AG04449 (cell line): Measurements from ENCODE around the gene PTPRJ.

ENCODE experiments used
- CTCF ChIA-PET: fragments of 350-600 bp; formaldehyde crosslinking; extraction: SDS; loops from one replicate; lab custom pipeline; 2021; ENCODE audit warnings: antibody characterized with exemption; lab: Yijun Ruan, JAX
- POLR2A ChIA-PET: fragments of 400-600, 350-600 bp; formaldehyde crosslinking; extraction: SDS; loops from one replicate; lab custom pipeline; 2020; ENCODE audit warnings: antibody characterized with exemption, inconsistent platforms; lab: Yijun Ruan, JAX
- DNase-seq: peaks from one replicate; pipeline ENCODE4 v3.0.0-alpha.2; 2010; ENCODE audit warnings: low read depth, low spot score
- H3K4me3 ChIP-seq: 2 replicates; pipeline ENCODE4 v1.5.1; 2011; ENCODE audit warnings: low read depth, mild to moderate bottlenecking, control low read depth, low read length
- TF ChIP-seq, protein P1 (sequence below): IDR thresholded peaks from one replicate; pipeline ENCODE4 v1.5.1; 2011; ENCODE audit warnings: mild to moderate bottlenecking, moderate library complexity, low read length, control low read depth, inconsistent platforms; ENCODE audit not compliant: insufficient read depth; ENCODE audit errors: missing control alignments

The PTPRJ gene

DNA sequence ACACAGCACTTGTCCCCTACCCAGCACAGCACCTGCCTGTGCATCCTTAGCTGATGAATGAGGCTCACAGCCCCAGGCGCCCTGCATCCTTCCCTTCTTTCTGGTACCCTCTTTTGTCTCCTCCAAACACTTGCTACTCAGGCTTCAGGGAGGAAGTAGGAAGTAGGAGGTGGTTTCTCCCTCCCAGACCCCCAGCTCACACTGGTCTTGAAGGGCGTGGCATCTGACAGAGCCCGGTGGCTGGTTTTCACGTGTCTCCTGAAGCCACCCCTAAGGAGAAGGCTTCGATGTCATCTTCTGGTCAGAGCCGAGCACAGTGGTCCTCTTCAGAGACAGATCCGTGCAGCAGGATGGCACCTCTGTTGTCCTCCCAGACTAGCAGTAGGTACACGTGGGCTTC, 109.8 kb downstream of the PTPRJ start:
- DNase-seq = no peak
- CTCF ChIA-PET = interaction anchor here (0.7 to 1.0 kb wide), 3 partner anchors 12 to 236 kb away, joined by 3 read pairs; no protein-coding TSS in a partner anchor
- POLR2A ChIA-PET = no interaction called here
- TF ChIP-seq, protein P1, sequence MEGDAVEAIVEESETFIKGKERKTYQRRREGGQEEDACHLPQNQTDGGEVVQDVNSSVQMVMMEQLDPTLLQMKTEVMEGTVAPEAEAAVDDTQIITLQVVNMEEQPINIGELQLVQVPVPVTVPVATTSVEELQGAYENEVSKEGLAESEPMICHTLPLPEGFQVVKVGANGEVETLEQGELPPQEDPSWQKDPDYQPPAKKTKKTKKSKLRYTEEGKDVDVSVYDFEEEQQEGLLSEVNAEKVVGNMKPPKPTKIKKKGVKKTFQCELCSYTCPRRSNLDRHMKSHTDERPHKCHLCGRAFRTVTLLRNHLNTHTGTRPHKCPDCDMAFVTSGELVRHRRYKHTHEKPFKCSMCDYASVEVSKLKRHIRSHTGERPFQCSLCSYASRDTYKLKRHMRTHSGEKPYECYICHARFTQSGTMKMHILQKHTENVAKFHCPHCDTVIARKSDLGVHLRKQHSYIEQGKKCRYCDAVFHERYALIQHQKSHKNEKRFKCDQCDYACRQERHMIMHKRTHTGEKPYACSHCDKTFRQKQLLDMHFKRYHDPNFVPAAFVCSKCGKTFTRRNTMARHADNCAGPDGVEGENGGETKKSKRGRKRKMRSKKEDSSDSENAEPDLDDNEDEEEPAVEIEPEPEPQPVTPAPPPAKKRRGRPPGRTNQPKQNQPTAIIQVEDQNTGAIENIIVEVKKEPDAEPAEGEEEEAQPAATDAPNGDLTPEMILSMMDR = no peak
- no peak overlapping the region for H3K4me3 ChIP-seq

DNA sequence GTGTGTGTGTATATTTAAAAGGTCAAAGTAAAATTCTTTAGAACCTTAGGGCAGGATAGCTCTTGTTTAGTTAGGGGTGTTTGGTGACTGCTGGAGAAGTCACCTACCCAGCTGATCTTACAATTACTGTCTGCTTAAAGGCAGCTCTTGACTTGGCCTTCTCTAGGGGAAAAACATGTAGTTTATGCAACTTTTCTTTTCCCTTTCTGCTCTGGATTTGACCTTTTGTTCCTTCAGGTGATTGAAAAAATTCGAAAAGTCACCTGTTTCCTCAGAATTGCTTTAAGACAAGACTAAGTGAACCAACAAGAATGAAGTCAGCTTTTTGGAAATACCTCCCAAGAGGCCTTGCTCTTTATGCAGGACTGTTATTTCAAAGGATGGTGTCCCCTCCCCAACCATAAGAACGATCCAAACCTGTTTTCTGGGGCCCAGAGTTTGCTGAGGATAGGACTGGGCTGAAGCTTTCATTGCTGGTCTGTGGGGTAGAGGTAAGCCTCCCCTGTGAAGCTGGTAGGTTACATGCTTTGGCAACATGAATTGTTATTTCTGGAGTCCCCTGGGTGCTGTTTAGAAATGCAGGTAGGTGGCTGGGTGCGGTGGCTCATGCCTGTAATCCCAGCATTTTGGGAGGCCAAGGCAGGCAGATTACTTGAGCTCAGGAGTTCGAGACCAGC, 111.2 kb downstream of the PTPRJ start:
- no peak overlapping the region for H3K4me3 ChIP-seq
- TF ChIP-seq, protein P1 = no peak
- no peak for DNase-seq
- CTCF ChIA-PET = interaction anchor here (1.4 to 1.6 kb wide), 2 partner anchors 20 to 159 kb away, joined by 3 read pairs; no protein-coding TSS in a partner anchor
- POLR2A ChIA-PET = no interaction called here

DNA sequence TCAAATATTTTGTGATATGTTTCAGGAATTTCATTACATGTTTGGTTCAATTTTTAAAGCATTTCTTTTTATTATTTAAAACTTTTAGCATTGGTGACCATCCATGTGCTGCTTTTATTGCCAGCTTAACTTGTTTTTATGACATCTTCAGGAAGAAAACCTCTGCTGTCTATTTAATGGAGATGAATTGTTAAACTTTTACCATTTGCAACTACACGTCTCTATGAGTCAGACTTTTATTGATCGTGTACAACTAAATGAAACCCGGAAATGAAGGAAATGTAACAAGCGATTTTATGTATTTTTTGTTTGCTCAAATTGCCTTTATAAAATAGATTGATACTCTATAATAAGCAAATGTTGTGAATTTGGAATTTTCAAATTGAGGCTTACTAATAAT, 113.0 kb downstream of the PTPRJ start:
- no peak for DNase-seq
- TF ChIP-seq, protein P1 = no peak
- ChIA-PET POLR2A (no interaction called here), CTCF (interaction anchor here (1.0 to 2.4 kb wide), 7 partner anchors 13 to 161 kb away, joined by 3 to 9 read pairs (median 4); no protein-coding TSS in a partner anchor)
- H3K4me3 ChIP-seq = no peak overlapping the region

DNA sequence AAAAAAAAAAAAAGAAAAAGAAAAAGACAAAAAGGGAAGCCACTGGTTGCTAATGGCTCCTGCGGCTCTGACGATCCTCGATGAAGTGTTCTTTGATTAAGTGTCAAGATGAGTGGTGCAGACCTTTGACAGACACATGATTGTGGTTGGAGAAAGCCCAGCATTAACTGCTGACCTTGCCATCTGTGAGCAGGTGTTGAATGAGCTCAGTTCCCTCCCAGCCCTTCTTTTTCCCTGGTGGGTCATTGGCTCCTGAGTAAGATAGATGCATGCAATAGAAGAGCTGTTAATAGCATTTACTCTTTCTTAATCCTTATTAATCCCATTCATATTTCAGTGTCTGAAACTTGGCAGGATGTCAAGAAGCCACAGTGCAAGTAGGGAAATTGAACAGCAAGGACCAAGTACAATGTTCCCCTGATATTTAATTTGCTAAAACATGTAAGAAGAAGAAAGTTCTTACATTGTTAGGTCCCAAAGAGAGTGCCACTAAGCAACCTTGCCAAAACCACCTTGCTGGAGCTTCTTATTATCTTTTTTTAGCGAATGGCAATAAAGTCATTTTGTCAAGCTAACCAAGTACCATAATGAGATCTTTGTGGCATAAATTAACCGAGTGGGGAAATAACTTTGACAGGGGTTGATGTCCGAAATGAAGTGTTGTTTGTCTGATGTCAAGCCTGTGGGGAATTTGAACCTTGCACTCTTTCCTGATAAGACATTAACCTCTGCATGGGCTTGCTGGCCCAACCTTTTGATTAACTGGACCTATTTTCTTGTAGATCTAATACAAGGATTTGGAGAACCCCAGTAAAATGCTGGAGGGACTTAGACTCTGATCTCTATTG, 113.7 kb downstream of the PTPRJ start:
- no peak for DNase-seq
- POLR2A ChIA-PET = no interaction called here
- TF ChIP-seq, protein P1 = no peak
- CTCF ChIA-PET = interaction anchor here (0.6 to 2.4 kb wide), 6 partner anchors 9 to 160 kb away, joined by 3 to 9 read pairs (median 4); no protein-coding TSS in a partner anchor
- H3K4me3 ChIP-seq = no peak overlapping the region

DNA sequence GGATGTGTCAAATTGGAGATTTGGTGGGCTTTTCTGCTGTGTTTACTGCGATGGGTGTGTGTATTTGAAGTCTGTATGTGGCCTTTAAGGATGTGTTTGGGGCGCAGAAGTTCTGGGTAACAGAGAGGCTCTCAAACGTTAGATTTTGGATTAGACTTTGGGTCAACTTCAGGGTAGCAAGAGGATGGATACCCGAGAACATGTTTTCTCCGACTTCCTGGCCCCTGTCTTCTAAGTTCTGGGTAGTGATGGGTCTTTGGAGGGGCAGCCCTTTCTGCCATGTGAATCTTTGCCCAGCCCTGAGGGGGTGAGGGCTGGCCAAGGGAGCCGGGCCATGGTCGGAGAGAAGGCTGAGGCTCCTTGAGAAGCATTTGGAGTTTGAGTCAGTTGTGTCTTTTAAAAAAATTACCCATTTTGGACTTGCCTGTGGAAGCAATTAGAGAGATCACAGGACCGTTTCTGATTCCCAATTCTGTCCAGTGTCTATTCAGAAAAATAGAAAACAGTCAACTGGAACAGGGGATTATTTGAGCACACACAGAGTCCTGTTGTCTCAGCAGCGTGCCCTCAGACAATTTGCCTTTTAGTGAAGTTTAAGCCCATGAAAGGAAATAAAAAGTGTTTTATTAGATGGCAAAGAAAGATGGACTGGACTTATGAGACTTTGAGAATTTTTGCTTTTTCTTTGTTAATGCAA, 114.4 kb downstream of the PTPRJ start:
- ChIA-PET POLR2A (no interaction called here), CTCF (interaction anchor here (1.0 to 7.7 kb wide), 4 partner anchors 9 to 160 kb away, joined by 3 to 95 read pairs (median 26); no protein-coding TSS in a partner anchor)
- no peak overlapping the region for H3K4me3 ChIP-seq
- TF ChIP-seq, protein P1 = no peak
- no peak for DNase-seq
